ENCODE results near the gene MMP28. TPM values are rescaled to one million over a fixed set of nuclear protein-coding genes. Genes with fewer than 3 reads are reported as not detected.
A peak's percentile ranks its signal among the peaks of the same experiment; 100 is the strongest.

The MMP28 gene, protein sequence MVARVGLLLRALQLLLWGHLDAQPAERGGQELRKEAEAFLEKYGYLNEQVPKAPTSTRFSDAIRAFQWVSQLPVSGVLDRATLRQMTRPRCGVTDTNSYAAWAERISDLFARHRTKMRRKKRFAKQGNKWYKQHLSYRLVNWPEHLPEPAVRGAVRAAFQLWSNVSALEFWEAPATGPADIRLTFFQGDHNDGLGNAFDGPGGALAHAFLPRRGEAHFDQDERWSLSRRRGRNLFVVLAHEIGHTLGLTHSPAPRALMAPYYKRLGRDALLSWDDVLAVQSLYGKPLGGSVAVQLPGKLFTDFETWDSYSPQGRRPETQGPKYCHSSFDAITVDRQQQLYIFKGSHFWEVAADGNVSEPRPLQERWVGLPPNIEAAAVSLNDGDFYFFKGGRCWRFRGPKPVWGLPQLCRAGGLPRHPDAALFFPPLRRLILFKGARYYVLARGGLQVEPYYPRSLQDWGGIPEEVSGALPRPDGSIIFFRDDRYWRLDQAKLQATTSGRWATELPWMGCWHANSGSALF
- total RNA-seq (2022) (not detected in 2 replicates), Bru-seq, nascent RNA (percentile 17 among the genes with signal in this experiment), BruChase-seq, experiment 1, labeled RNA remaining after a 6-hour chase (percentile 11 among the genes with signal in this experiment), BruChase-seq, experiment 2, labeled RNA remaining after a 2-hour chase (not detected)
- long read RNA-seq, partial matches to known transcripts: 0 of 2 reads
- long read RNA-seq, other reads (novel, unspliced or antisense): 2 of 2 reads

DNA sequence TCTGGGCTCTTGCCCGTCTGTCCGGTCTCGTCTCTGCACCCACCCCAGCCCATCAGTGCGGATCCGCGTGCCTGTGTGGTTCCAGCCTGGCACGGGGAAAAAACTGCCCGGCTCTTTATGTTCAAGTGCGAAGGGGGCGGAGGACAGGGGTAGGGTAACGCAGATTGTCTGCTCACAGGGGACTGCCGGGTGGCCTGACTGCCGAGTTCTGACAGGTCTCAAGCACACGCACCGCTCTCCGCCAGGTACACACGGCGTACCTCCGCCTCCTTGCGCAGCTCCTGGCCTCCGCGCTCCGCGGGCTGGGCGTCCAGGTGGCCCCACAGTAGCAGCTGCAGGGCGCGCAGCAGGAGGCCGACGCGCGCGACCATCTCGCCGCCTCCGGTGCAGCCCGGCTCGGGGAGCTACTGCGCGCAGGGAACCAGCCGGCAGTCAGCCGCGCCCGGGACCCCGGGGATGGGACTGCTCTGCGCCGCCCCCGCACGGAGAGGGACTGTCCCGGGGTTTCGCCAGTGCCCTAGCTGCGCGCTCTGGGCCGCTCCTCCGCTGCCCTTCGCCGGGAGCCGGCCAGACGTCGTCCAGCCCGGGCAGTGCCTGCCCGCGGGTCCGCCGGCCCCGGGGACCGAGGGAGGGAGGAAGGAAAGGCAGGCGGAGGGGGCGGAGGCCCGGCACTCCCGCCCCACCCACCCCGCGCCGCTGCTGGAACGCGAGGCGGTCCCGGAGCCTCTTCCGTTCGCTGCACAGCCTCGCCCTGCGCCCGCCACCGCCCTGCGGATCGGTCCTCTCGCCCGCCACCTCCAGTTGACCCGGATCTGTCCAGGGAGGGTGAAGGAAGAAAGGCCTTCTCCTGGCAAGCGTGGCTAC is at the start of gene MMP28:
TSS of gene MMP28 (minus strand) at position 635 of the 864 bp plus-strand sequence. CDS start at position 371, 264 bp downstream.
- Mint-ChIP-seq H3K36me3 (ENCODE audit: insufficient read depth, unreplicated experiment) (peaks cover 13% of the 10 kb centered on the region), H3K9me3 (ENCODE audit: low read depth, unreplicated experiment) (no peaks in the 10 kb centered on the region), H3K4me1 (ENCODE audit: low read depth, unreplicated experiment) (no peaks in the 10 kb centered on the region), H3K27me3 (ENCODE audit: unreplicated experiment) (peaks cover 87% of the 10 kb centered on the region), H3K4me3 (ENCODE audit: low read depth, unreplicated experiment) (peak within 1 kb of the TSS; percentile 74), H3K27ac (ENCODE audit: unreplicated experiment) (no peak within 1 kb of the TSS)
- no TSS peak for BruUV-seq (replicated peaks)
- peak; percentile 49 for DNase-seq
- intact Hi-C loops (cut with micrococcal nuclease; ENCODE audit: unreplicated experiment): no loop called here
- TF ChIP-seq, protein P1, sequence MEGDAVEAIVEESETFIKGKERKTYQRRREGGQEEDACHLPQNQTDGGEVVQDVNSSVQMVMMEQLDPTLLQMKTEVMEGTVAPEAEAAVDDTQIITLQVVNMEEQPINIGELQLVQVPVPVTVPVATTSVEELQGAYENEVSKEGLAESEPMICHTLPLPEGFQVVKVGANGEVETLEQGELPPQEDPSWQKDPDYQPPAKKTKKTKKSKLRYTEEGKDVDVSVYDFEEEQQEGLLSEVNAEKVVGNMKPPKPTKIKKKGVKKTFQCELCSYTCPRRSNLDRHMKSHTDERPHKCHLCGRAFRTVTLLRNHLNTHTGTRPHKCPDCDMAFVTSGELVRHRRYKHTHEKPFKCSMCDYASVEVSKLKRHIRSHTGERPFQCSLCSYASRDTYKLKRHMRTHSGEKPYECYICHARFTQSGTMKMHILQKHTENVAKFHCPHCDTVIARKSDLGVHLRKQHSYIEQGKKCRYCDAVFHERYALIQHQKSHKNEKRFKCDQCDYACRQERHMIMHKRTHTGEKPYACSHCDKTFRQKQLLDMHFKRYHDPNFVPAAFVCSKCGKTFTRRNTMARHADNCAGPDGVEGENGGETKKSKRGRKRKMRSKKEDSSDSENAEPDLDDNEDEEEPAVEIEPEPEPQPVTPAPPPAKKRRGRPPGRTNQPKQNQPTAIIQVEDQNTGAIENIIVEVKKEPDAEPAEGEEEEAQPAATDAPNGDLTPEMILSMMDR (IDR thresholded peaks at IDR 0.05; ENCODE audit: unreplicated experiment): no peak
- CTCF ChIA-PET: interaction anchor here (0.6 to 2.9 kb wide), 2 partner anchors 31 to 1092 kb away, joined by 3 to 20 read pairs; no protein-coding TSS in a partner anchor

DNA sequence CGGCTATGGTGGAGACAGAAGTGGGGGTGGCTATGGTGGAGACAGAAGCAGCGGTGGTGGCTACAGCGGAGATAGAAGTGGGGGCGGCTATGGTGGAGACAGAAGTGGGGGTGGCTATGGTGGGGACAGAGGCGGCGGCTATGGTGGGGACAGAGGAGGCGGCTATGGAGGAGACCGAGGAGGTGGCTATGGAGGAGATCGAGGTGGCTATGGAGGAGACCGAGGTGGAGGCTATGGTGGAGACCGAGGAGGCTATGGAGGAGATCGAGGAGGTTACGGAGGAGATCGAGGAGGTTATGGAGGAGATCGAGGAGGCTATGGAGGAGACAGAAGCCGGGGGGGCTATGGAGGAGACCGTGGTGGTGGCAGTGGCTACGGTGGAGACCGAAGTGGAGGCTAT is 49.1 kb upstream of the MMP28 start:
- CTCF ChIA-PET: no interaction called here
- Mint-ChIP-seq H3K4me3 (ENCODE audit: low read depth, unreplicated experiment) (no peak overlapping the region), H3K9me3 (ENCODE audit: low read depth, unreplicated experiment) (no peaks in the 10 kb centered on the region), H3K36me3 (ENCODE audit: insufficient read depth, unreplicated experiment) (peaks cover 84% of the 10 kb centered on the region), H3K27ac (ENCODE audit: unreplicated experiment) (no peak overlapping the region), H3K4me1 (ENCODE audit: low read depth, unreplicated experiment) (no peaks in the 10 kb centered on the region), H3K27me3 (ENCODE audit: unreplicated experiment) (no peaks in the 10 kb centered on the region)
- DNase-seq: no peak
- TF ChIP-seq, protein P1 (IDR thresholded peaks at IDR 0.05; ENCODE audit: unreplicated experiment): no peak
- intact Hi-C loops (cut with micrococcal nuclease; ENCODE audit: unreplicated experiment): no loop called here
- TSS peak; percentile 77 for BruUV-seq (replicated peaks)

DNA sequence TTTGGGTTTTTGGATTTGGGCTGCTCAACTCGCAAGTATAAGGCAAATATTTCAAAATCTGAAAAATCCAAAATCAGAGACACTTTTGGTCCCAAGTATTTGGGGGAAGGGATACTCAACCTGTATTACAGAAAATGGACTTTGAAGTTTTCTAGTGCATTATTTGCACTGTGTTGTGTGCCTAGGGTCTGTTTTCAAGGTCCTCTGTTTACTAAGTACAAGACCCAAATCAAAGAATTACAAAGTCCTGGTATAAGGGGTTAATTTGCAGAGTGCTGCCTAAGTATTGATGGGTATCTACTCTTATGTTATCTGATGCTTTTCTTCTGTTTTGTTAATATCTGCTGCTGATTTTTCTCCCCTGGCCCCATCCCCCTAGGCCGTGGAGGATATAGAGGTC is 48.3 kb upstream of the MMP28 start:
- CTCF ChIA-PET: no interaction called here
- intact Hi-C loops (cut with micrococcal nuclease; ENCODE audit: unreplicated experiment): no loop called here

More for the DNA sequence above, 48.3 kb upstream of the MMP28 start:
- no peak overlapping the region for H3K4me3 Mint-ChIP-seq (ENCODE audit: low read depth, unreplicated experiment)
- no peaks in the 10 kb centered on the region for H3K27me3 Mint-ChIP-seq (ENCODE audit: unreplicated experiment)
- H3K4me1 Mint-ChIP-seq (ENCODE audit: low read depth, unreplicated experiment): no peaks in the 10 kb centered on the region
- H3K27ac Mint-ChIP-seq (ENCODE audit: unreplicated experiment): no peak overlapping the region
- H3K9me3 Mint-ChIP-seq (ENCODE audit: low read depth, unreplicated experiment): no peaks in the 10 kb centered on the region
- TF ChIP-seq, protein P1 (IDR thresholded peaks at IDR 0.05; ENCODE audit: unreplicated experiment): no peak
- no TSS peak for BruUV-seq (replicated peaks)
- peaks cover 82% of the 10 kb centered on the region for H3K36me3 Mint-ChIP-seq (ENCODE audit: insufficient read depth, unreplicated experiment)
- no peak for DNase-seq
